ENCODE data around the gene NEAT1.

- TF ChIP-seq, protein P1, sequence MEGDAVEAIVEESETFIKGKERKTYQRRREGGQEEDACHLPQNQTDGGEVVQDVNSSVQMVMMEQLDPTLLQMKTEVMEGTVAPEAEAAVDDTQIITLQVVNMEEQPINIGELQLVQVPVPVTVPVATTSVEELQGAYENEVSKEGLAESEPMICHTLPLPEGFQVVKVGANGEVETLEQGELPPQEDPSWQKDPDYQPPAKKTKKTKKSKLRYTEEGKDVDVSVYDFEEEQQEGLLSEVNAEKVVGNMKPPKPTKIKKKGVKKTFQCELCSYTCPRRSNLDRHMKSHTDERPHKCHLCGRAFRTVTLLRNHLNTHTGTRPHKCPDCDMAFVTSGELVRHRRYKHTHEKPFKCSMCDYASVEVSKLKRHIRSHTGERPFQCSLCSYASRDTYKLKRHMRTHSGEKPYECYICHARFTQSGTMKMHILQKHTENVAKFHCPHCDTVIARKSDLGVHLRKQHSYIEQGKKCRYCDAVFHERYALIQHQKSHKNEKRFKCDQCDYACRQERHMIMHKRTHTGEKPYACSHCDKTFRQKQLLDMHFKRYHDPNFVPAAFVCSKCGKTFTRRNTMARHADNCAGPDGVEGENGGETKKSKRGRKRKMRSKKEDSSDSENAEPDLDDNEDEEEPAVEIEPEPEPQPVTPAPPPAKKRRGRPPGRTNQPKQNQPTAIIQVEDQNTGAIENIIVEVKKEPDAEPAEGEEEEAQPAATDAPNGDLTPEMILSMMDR (IDR thresholded peaks at IDR 0.05; ENCODE audit: low read depth, low read length) = no peak
- TF ChIP-seq POLR2A (IDR thresholded peaks at IDR 0.05; ENCODE audit: extremely low read depth, insufficient read length) = peak; percentile 30
Measured at GRCh38 chr11:65423516-65424204, 1.1 kb downstream of the NEAT1 start.

Data from NB4 (cell line).